ENCODE data around the gene MAP3K3.

DNA sequence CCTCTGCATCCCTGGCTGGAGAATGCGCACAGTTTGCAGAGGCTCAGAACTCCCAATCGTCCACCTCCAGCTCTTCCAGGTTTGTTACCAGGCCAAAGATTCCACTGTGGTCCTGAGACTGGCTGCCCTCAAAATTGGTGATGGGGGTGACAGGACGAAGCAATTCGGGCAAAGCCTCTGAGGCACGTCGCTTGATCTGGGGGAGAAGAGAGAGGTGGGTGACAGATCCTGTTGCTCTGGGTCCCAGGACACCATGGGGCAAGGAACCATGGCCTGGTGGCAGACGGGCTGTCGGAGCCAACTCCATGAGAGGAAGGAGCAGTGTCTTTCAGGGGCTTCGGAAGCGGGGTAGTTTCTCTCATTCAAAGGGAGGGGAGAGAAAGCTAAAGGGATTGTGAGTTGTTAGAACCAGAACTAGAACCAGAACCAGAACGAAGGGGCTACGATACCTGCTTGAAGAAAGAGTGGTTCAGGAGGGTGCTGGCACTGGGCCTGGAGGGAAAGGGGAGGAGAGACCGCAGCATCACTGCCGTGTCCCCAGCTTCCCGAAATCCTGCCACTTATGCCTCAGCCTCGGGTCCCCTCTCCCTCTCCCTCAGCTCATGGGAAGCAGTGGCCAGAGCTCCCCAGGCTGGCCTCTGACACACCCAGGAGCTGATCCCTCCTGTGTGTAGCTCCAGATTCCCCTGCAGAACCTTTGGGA lies 81.5 kb downstream of the MAP3K3 start:
- no peak for TF ChIP-seq GATA2 (IDR thresholded peaks at IDR 0.05; ENCODE audit: low read depth, low read length)
- TF ChIP-seq GATA3 (IDR thresholded peaks at IDR 0.05; ENCODE audit: low read depth, low read length) = no peak

Measured in SH-SY5Y (cell line).